ENCODE data around the gene HEATR9.

DNA sequence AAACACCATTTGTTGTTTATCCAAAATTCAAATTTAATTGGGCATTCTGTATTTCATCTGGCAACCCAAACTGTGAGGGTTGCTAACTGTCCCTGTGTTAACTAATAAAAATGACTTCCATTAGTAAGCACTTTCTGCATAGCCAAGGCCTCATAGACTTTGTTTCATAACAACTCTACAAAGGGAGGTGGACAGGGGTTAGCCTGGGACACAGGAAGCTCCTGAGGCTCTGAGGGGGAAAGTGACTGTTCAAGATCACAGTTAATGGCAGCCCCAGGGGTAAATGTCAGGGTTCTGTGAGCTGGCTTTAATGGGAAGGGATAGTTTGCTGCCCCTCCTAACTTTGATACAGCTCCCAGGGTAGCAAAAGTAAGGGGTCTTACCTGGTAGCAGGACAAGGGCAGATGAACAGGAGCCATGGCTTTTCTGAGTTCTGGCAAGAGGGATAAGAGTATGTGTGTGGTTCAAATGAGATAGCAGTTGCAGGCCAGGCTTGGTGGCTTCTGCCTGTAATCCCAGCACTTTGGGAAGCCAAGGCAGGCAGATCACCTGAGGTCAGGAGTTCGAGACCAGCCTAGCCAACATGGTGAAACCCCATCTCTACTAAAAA, 2.2 kb downstream of the HEATR9 start:
- TF ChIP-seq, protein P1, sequence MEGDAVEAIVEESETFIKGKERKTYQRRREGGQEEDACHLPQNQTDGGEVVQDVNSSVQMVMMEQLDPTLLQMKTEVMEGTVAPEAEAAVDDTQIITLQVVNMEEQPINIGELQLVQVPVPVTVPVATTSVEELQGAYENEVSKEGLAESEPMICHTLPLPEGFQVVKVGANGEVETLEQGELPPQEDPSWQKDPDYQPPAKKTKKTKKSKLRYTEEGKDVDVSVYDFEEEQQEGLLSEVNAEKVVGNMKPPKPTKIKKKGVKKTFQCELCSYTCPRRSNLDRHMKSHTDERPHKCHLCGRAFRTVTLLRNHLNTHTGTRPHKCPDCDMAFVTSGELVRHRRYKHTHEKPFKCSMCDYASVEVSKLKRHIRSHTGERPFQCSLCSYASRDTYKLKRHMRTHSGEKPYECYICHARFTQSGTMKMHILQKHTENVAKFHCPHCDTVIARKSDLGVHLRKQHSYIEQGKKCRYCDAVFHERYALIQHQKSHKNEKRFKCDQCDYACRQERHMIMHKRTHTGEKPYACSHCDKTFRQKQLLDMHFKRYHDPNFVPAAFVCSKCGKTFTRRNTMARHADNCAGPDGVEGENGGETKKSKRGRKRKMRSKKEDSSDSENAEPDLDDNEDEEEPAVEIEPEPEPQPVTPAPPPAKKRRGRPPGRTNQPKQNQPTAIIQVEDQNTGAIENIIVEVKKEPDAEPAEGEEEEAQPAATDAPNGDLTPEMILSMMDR (IDR thresholded peaks at IDR 0.05; ENCODE audit: low read depth, low read length): no peak
- no peak for TF ChIP-seq EZH2phosphoT487 (IDR thresholded peaks at IDR 0.05; ENCODE audit: low read depth)
